Occipital lobe (tissue), 2 donors: Measurements from ENCODE around the gene REC8. TPM values are rescaled to one million over a fixed set of nuclear protein-coding genes. Genes with fewer than 3 reads are reported as not detected.
"Not testable (repeated sequence)": the region's sequence is repeated elsewhere in the genome, so short reads cannot be mapped to it uniquely, and the experiment has no call there.

Experiments
- DNase-seq: peaks from one replicate; lab custom pipeline; 2025; lab: John Stamatoyannopoulos, UW
- total RNA-seq: library from RNA; depleted of rRNA; stranded (reverse); fragments of >200 nt; gene quantifications from one replicate; pipeline ENCODE4 v1.2.3, GENCODE V29; 2014

Gene REC8
- total RNA-seq, 1 donor from 2014 or later: 20.4 TPM

- no peak for DNase-seq
Observed at GRCh38 chr14:24183014-24183481, 11.2 kb downstream of the REC8 start.

GRCh38 chr14:24184104-24184970 lies 12.5 kb downstream of the REC8 start:
- DNase-seq: no peak

GRCh38 chr14:24185026-24185425 lies 13.1 kb downstream of the REC8 start:
- no peak for DNase-seq

- DNase-seq: no peak
Observed at GRCh38 chr14:24185741-24186140, 13.9 kb downstream of the REC8 start.

GRCh38 chr14:24186831-24187538 lies 15.1 kb downstream of the REC8 start:
- DNase-seq: no peak

- DNase-seq: no peak
Observed at GRCh38 chr14:24187539-24187915, 15.6 kb downstream of the REC8 start.

GRCh38 chr14:24188251-24189058 lies 16.6 kb downstream of the REC8 start, which contains the start of gene IPO4:
IPO4 (minus strand) TSS chr14:24188816; CDS start chr14:24188787, 29 bp downstream.
- DNase-seq: peak; percentile 95

GRCh38 chr14:24189059-24189375 lies 17.1 kb downstream of the REC8 start:
- no peak for DNase-seq

GRCh38 chr14:24189460-24189859 lies 17.6 kb downstream of the REC8 start:
- no peak for DNase-seq

- no peak for DNase-seq
Observed at GRCh38 chr14:24190416-24190815, 18.5 kb downstream of the REC8 start.

- no peak for DNase-seq
Observed at GRCh38 chr14:24192933-24193332, 21.1 kb downstream of the REC8 start.

GRCh38 chr14:24194186-24194872 lies 22.4 kb downstream of the REC8 start:
- DNase-seq: no peak

- DNase-seq: no peak
Observed at GRCh38 chr14:24194873-24195185, 22.9 kb downstream of the REC8 start.

GRCh38 chr14:24195186-24196070 lies 23.5 kb downstream of the REC8 start, which contains the start of gene TM9SF1:
TM9SF1 (minus strand) TSS chr14:24195441; CDS start chr14:24195019, 422 bp downstream.
- DNase-seq: peak; percentile 76

GRCh38 chr14:24196071-24197055 lies 24.5 kb downstream of the REC8 start:
- no peak for DNase-seq

GRCh38 chr14:24197056-24197450 lies 25.2 kb downstream of the REC8 start:
- no peak for DNase-seq

- DNase-seq: no peak
Observed at GRCh38 chr14:24198814-24199524, 27.1 kb downstream of the REC8 start.

- DNase-seq: not testable (repeated sequence)
Observed at GRCh38 chr14:24202538-24202937, 30.7 kb downstream of the REC8 start.
